ENCODE results near the gene TTC9B. TPM values are rescaled to one million over a fixed set of nuclear protein-coding genes. Genes with fewer than 3 reads are reported as not detected.

The TTC9B gene
- total and polyA plus RNA-seq, 2 of the 4 experiments (the other 2 are of a cell fraction): not detected

GRCh38 chr19:40265055-40265762 is 47.0 kb upstream of the TTC9B start:
- peaks cover 26% of the 10 kb centered on the region for H3K36me3 ChIP-seq (ENCODE audit: control insufficient read depth, insufficient read depth, low read length)
- CTCF ChIA-PET: no interaction called here
- WGBS, 2 experiments (ENCODE audit: extremely low coverage in 2 of 2, insufficient read length in 1 of 2): 92% methylated on average over 9 of the region's 22 CpGs; no CpG with 5 or more reads in 1 of the 2 experiments

More at GRCh38 chr19:40265055-40265762, 47.0 kb upstream of the TTC9B start:
- Histone ChIP-seq H3K27ac (ENCODE audit: insufficient read depth, low read length) (no peak overlapping the region), H2AFZ (replicated peaks; ENCODE audit: low read length, poor library complexity) (no peak overlapping the region), H4K8ac (ENCODE audit: low read depth in 2 of 2, low read length in 2 of 2) (no peak overlapping the region), H3K27me3 (ENCODE audit: control insufficient read depth, insufficient read depth, low read length) (no peaks in the 10 kb centered on the region), H3K4me2 (ENCODE audit: low read depth, low read length) (no peak overlapping the region), H2BK15ac (ENCODE audit: low read depth, low read length) (no peak overlapping the region), H2AK5ac (ENCODE audit: low read depth, low read length) (no peak overlapping the region), H2BK120ac (ENCODE audit: low read depth, low read length) (no peak overlapping the region), H3K4ac (ENCODE audit: low read depth, low read length) (no peak overlapping the region), H3K4me3 (ENCODE audit: insufficient read depth, low read depth, low read length) (no peak overlapping the region), H3K18ac (ENCODE audit: low read depth, low read length) (no peak overlapping the region), H2BK5ac (ENCODE audit: low read depth, low read length, poor library complexity, severe bottlenecking) (no peak overlapping the region), H2AK9ac (replicated peaks; ENCODE audit: low read depth, low read length, poor library complexity) (no peak overlapping the region), H3K23ac (ENCODE audit: low read depth, low read length) (no peak overlapping the region), H4K91ac (ENCODE audit: insufficient read depth, low read depth, low read length) (no peak overlapping the region), H2BK20ac (ENCODE audit: low read depth, low read length) (no peak overlapping the region), H3K9me3 (ENCODE audit: control insufficient read depth, insufficient read depth, low read length) (no peaks in the 10 kb centered on the region), H3K14ac (replicated peaks; ENCODE audit: low read depth, low read length) (no peak overlapping the region), H3K79me1 (ENCODE audit: low read depth in 1 of 2, low read length in 2 of 2) (peaks cover 20 to 92% of the 10 kb centered on the region in 2 experiments), H4K20me1 (ENCODE audit: insufficient read depth, low read length) (peaks cover 81% of the 10 kb centered on the region), H3K56ac (ENCODE audit: extremely low read depth, insufficient read depth, low read length) (no peak overlapping the region), H3K4me1 (ENCODE audit: control insufficient read depth, insufficient read depth, low read length) (peaks cover 5% of the 10 kb centered on the region), H4K5ac (ENCODE audit: low read depth, low read length) (no peak overlapping the region), H3K9ac (ENCODE audit: low read depth, low read length) (no peak overlapping the region), H3K9me1 (ENCODE audit: insufficient read depth, low read length) (peaks cover 23% of the 10 kb centered on the region)
- DNase-seq (no peak), ATAC-seq (ENCODE audit: low read depth) (no peak)
- dilution Hi-C loops (cut with HindIII; ENCODE audit: low sequenced_read_pairs, unreplicated experiment): no loop called here
- intact Hi-C loops (cut with micrococcal nuclease): no loop called here
- POLR2A ChIA-PET (ENCODE audit: unreplicated experiment): no interaction called here
- no TSS peak for BruUV-seq (replicated peaks)
- TF ChIP-seq RAD21 (IDR thresholded peaks at IDR 0.05; ENCODE audit: low read length): no peak
- no peak for TF ChIP-seq POLR2A (IDR thresholded peaks at IDR 0.05; ENCODE audit: low read depth, low read length)
- no peak for TF ChIP-seq NFE2L2 (IDR thresholded peaks at IDR 0.05; ENCODE audit: low read depth, low read length)
- TF ChIP-seq USF2 (IDR thresholded peaks at IDR 0.05; ENCODE audit: low read depth, low read length): no peak
- TF ChIP-seq CTCF (conservative IDR thresholded peaks at IDR 0.05; ENCODE audit: low read depth, low read length): no peak
- no peak for TF ChIP-seq MAFK (IDR thresholded peaks at IDR 0.05; ENCODE audit: low read depth, low read length)
- TF ChIP-seq MXI1 (IDR thresholded peaks at IDR 0.05; ENCODE audit: borderline replicate concordance, low read depth, low read length): no peak
- TF ChIP-seq MAZ (IDR thresholded peaks at IDR 0.05; ENCODE audit: borderline replicate concordance, low read depth, low read length): no peak
- TF ChIP-seq RFX5 (IDR thresholded peaks at IDR 0.05; ENCODE audit: low read depth, low read length): no peak
- no peak for TF ChIP-seq RCOR1 (IDR thresholded peaks at IDR 0.05; ENCODE audit: insufficient replicate concordance, low read length)
- TF ChIP-seq CEBPB (IDR thresholded peaks at IDR 0.05; ENCODE audit: low read depth, low read length): no peak
- TF ChIP-seq SMC3 (IDR thresholded peaks at IDR 0.05; ENCODE audit: low read depth, low read length): no peak
- no peak for TF ChIP-seq BHLHE40 (IDR thresholded peaks at IDR 0.05; ENCODE audit: low read depth, low read length)
- TF ChIP-seq FOS (IDR thresholded peaks at IDR 0.05; ENCODE audit: low read depth, low read length): no peak
- TF ChIP-seq CHD1 (IDR thresholded peaks at IDR 0.05; ENCODE audit: low read depth, low read length): no peak
- TF ChIP-seq ELK1 (IDR thresholded peaks at IDR 0.05; ENCODE audit: borderline replicate concordance, low read depth, low read length): no peak
- in situ Hi-C loops (cut with MboI; ENCODE audit: low sequenced_read_pairs): no loop called here
